Upper lobe of left lung (tissue), 6 donors: ENCODE results near the gene MEX3D. TPM values are rescaled to one million over a fixed set of nuclear protein-coding genes. Genes with fewer than 3 reads are reported as not detected.

Source experiments
- ATAC-seq, 2 donors: fragments of 200-7000 bp; cut with Tn5 transposase; one replicate each; pipeline ENCODE4 v1.9.1; 2022; ENCODE audit warnings: mild to moderate bottlenecking in 2 of 2, moderate library complexity in 2 of 2; ENCODE audit not compliant: low FRiP score in 2 of 2
- DNase-seq, 2 donors: peaks; one replicate each; pipeline ENCODE4 v3.0.0-alpha.2; 2019 to 2020
- H3K27ac ChIP-seq, 4 donors: fragments of 200-600 bp; sonication (generic); one replicate each; pipeline ENCODE4 v1.5.1; 2016 to 2019
- H3K27me3 ChIP-seq, 4 donors: fragments of 200-600 bp; sonication (generic); one replicate each; pipeline ENCODE4 v1.5.1; 2017 to 2019
- H3K36me3 ChIP-seq, 4 donors: fragments of 200-600 bp; sonication (generic); one replicate each; pipeline ENCODE4 v1.5.1; 2016 to 2019
- H3K4me1 ChIP-seq, 4 donors: fragments of 200-600 bp; sonication (generic); one replicate each; pipeline ENCODE4 v1.5.1; 2018 to 2019
- H3K4me3 ChIP-seq, 4 donors: fragments of 200-600 bp; sonication (generic); one replicate each; pipeline ENCODE4 v1.5.1; 2017 to 2019; ENCODE audit warnings: mild to moderate bottlenecking in 2 of 4, moderate library complexity in 1 of 4
- H3K9me3 ChIP-seq, 4 donors: fragments of 200-600 bp; sonication (generic); one replicate each; pipeline ENCODE4 v1.5.1; 2018 to 2019
- EP300 ChIP-seq, 4 donors: sonication (generic); formaldehyde crosslinking; IDR thresholded peaks; one replicate each; pipeline ENCODE4 v1.5.1; 2017; ENCODE audit warnings: antibody characterized with exemption in 4 of 4, control low read depth in 2 of 4
- POLR2A ChIP-seq, 4 donors: fragments of 450-650 bp; IDR thresholded peaks; one replicate each; pipeline ENCODE4 v1.5.1; 2016 to 2017; ENCODE audit warnings: antibody characterized with exemption in 4 of 4, mild to moderate bottlenecking in 2 of 4
- POLR2AphosphoS5 ChIP-seq, 2 donors: sonication (generic); formaldehyde crosslinking; IDR thresholded peaks; one replicate each; pipeline ENCODE4 v1.5.1; 2017; ENCODE audit warnings: antibody characterized with exemption in 2 of 2
- WGBS, 2 donors: methylation state at CpG; one replicate each; pipeline ENCODE4 v1.1.5; 2017 to 2018; 5-methylcytosine and 5-hydroxymethylcytosine counted together
- total RNA-seq, 6 donors: library from RNA; depleted of rRNA in 4 of 6; stranded (reverse); fragments of >200 nt in 4 of 6; gene quantifications; one replicate each; pipeline versions ENCODE4 v1.1.0 to v1.2.1, GENCODE V29; 2016 to 2021
- TF ChIP-seq, protein P1 (sequence below), 6 experiments: fragments of 450-650 bp in 4 of 6; fragments of 200-600 bp in 2 of 6; sonication (generic) in 2 of 6; IDR thresholded peaks; one replicate each; pipeline ENCODE4 v1.5.1; 2016 to 2019; ENCODE audit warnings: antibody characterized with exemption in 6 of 6
- donor health status: DM: no; HTN: no; CAD: no; lungs with moderate emphysema.
- donor health status: DM: no; HTN: yes; CAD: no; lungs with severe emphysema.

MEX3D gene
- total RNA-seq, 6 donors from 2014 or later, result 18.0 to 43.7 (median 26.5) TPM

GRCh38 chr19:1569997-1570396 lies 1.9 kb upstream of the MEX3D start:
- Histone ChIP-seq H3K27ac (no peak overlapping the region), H3K27me3 (peaks cover 0 to 10% (median 0%) of the 10 kb centered on the region in 4 donors), H3K4me1 (peaks cover 11 to 27% (median 16%) of the 10 kb centered on the region in 4 donors), H3K36me3 (no peaks in the 10 kb centered on the region), H3K9me3 (no peaks in the 10 kb centered on the region), H3K4me3 (no peak overlapping the region)
- 61 to 73% methylated on average over 4 of the region's 4 CpGs for WGBS, 2 donors
- DNase-seq (no peak), ATAC-seq (no peak)
- TF ChIP-seq POLR2AphosphoS5 (IDR thresholded peaks at IDR 0.05), result no peak
- TF ChIP-seq, protein P1, sequence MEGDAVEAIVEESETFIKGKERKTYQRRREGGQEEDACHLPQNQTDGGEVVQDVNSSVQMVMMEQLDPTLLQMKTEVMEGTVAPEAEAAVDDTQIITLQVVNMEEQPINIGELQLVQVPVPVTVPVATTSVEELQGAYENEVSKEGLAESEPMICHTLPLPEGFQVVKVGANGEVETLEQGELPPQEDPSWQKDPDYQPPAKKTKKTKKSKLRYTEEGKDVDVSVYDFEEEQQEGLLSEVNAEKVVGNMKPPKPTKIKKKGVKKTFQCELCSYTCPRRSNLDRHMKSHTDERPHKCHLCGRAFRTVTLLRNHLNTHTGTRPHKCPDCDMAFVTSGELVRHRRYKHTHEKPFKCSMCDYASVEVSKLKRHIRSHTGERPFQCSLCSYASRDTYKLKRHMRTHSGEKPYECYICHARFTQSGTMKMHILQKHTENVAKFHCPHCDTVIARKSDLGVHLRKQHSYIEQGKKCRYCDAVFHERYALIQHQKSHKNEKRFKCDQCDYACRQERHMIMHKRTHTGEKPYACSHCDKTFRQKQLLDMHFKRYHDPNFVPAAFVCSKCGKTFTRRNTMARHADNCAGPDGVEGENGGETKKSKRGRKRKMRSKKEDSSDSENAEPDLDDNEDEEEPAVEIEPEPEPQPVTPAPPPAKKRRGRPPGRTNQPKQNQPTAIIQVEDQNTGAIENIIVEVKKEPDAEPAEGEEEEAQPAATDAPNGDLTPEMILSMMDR (IDR thresholded peaks at IDR 0.05), result no peak
- no peak for TF ChIP-seq EP300 (IDR thresholded peaks at IDR 0.05)
- TF ChIP-seq POLR2A (IDR thresholded peaks at IDR 0.05), result no peak

GRCh38 chr19:1567848-1568227 lies 287 bp downstream of the MEX3D start:
- H3K9me3 ChIP-seq, result no peaks in the 10 kb centered on the region
- H3K4me3 ChIP-seq, result peak overlapping the region in 3 of 4 donors; percentile 77 to 86 (median 78)
- ATAC-seq (no peak), DNase-seq (peak in 1 of 2 donors; percentile 88)
- peaks cover 0 to 10% (median 0%) of the 10 kb centered on the region in 4 donors for H3K27me3 ChIP-seq
- H3K27ac ChIP-seq, result peak overlapping the region in 1 of 4 donors; percentile 87
- TF ChIP-seq, protein P1 (IDR thresholded peaks at IDR 0.05), result no peak
- TF ChIP-seq POLR2AphosphoS5 (IDR thresholded peaks at IDR 0.05) (no peak), POLR2A (IDR thresholded peaks at IDR 0.05) (no peak), EP300 (IDR thresholded peaks at IDR 0.05) (no peak)
- H3K4me1 ChIP-seq, result peaks cover 11 to 27% (median 16%) of the 10 kb centered on the region in 4 donors
- WGBS, 2 donors, result no CpG with 5 or more reads among the region's 73 CpGs
- H3K36me3 ChIP-seq, result no peaks in the 10 kb centered on the region

- ATAC-seq (peak in 1 of 2 donors; percentile 63), DNase-seq (peak in 1 of 2 donors; percentile 92)
- no peak for TF ChIP-seq EP300 (IDR thresholded peaks at IDR 0.05)
- no peak for TF ChIP-seq POLR2AphosphoS5 (IDR thresholded peaks at IDR 0.05)
- peak in 2 of 4 donors; percentile 31 to 43 for TF ChIP-seq POLR2A (IDR thresholded peaks at IDR 0.05)
- TF ChIP-seq, protein P1 (IDR thresholded peaks at IDR 0.05), result peak in 1 of 6 experiments; percentile 12
- H3K4me1 ChIP-seq, result peaks cover 11 to 27% (median 16%) of the 10 kb centered on the region in 4 donors
- H3K4me3 ChIP-seq, result peak overlapping the region; percentile 63 to 86 (median 78)
- H3K9me3 ChIP-seq, result no peaks in the 10 kb centered on the region
- H3K27ac ChIP-seq, result peak overlapping the region; percentile 75 to 87 (median 84)
- WGBS, 2 donors, result 0 to 2% methylated on average over 1 to 9 of the region's 108 CpGs
- H3K27me3 ChIP-seq, result peaks cover 0 to 10% (median 0%) of the 10 kb centered on the region in 4 donors
- no peaks in the 10 kb centered on the region for H3K36me3 ChIP-seq
These were observed 843 bp downstream of the MEX3D start for GRCh38 chr19:1567116-1567847.

- DNase-seq, result peak; percentile 77 to 89
- peaks cover 11 to 27% (median 16%) of the 10 kb centered on the region in 4 donors for H3K4me1 ChIP-seq
- peak; percentile 88 to 89 for ATAC-seq
- peak overlapping the region; percentile 63 to 86 (median 78) for H3K4me3 ChIP-seq
- no peak for TF ChIP-seq EP300 (IDR thresholded peaks at IDR 0.05)
- TF ChIP-seq POLR2AphosphoS5 (IDR thresholded peaks at IDR 0.05), result peak; percentile 23 to 58
- peak in 3 of 4 donors; percentile 4 to 57 (median 52) for TF ChIP-seq POLR2A (IDR thresholded peaks at IDR 0.05)
- peaks cover 0 to 10% (median 0%) of the 10 kb centered on the region in 4 donors for H3K27me3 ChIP-seq
- H3K9me3 ChIP-seq, result no peaks in the 10 kb centered on the region
- H3K27ac ChIP-seq, result peak overlapping the region; percentile 75 to 87 (median 84)
- no peaks in the 10 kb centered on the region for H3K36me3 ChIP-seq
- WGBS, 2 donors, result 6 to 25% methylated on average over 3 to 11 of the region's 42 CpGs
These were observed 1.6 kb downstream of the MEX3D start for GRCh38 chr19:1566392-1567115.

DNA sequence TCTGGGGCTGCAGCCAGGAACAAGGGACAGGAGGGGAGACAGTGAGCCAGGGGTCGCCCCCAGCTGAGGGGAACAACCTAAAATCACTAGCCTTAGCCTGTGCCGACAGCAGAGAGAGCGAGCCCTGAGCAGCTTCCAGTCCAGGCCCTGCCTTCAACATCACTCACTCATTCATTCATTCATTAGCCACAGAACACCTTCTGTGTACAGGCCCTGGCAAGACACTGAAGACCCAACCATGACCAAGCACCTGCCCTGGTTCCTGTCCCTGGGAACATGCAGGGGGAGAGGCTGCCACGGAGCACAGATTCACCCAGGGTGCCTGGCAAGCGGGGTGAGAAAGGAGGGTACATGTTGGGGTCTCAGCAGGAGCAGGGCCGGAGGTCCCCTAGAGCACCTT lies 4.9 kb downstream of the MEX3D start:
- Histone ChIP-seq H3K27ac (no peak overlapping the region), H3K27me3 (peaks cover 0 to 10% (median 0%) of the 10 kb centered on the region in 4 donors), H3K4me1 (peaks cover 7 to 18% (median 11%) of the 10 kb centered on the region in 4 donors), H3K36me3 (no peaks in the 10 kb centered on the region), H3K9me3 (no peaks in the 10 kb centered on the region), H3K4me3 (no peak overlapping the region)
- WGBS, 2 donors, result 89 to 94% methylated on average over 5 of the region's 6 CpGs
- no peak for TF ChIP-seq POLR2A (IDR thresholded peaks at IDR 0.05)
- DNase-seq (no peak), ATAC-seq (no peak)
